Testis (tissue), 2 donors: ENCODE measurements around the gene LSM7.

ENCODE experiments used
- POLR2A ChIP-seq: fragments of 450-650 bp; IDR thresholded peaks from one replicate; pipeline ENCODE4 v1.6.1; 2017; ENCODE audit warnings: antibody characterized with exemption, mild to moderate bottlenecking, moderate library complexity
- TF ChIP-seq, protein P1 (sequence below), 3 experiments: fragments of 450-650 bp in 2 of 3; fragments of 200-600 bp in 1 of 3; sonication (generic) in 1 of 3; IDR thresholded peaks; one replicate each; pipeline ENCODE4 v1.5.1; 2016 to 2019; ENCODE audit warnings: antibody characterized with exemption in 3 of 3, mild to moderate bottlenecking in 2 of 3, moderate library complexity in 1 of 3

DNA sequence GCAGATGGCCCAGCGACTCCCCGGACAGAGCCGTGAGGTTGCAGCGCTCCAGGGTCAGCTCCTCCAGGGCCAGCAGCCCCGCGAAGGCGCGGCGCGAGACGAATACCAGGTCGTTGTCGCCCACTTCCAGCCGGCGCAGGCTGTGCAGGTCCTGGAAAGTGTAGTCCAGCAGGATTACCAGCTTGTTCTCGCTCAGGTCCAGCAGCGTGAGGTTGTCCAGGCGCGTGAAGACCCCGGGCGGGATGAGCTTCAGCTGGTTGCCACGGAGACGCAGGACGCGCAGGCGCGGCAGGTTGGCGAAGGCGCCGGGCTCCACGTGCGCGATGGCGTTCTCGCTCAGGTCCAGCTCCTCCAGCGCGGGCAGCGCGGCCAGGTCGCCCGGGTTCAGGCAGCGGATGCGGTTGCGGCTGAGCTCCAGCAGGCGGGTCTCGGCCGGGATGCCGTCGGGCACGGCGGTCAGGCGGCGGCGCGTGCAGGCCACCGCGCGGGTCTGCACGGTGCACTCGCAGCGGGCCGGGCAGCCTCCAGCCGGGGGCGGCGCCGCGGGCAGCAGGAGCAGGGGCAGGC is 37.1 kb downstream of the LSM7 start:
- TF ChIP-seq, protein P1, sequence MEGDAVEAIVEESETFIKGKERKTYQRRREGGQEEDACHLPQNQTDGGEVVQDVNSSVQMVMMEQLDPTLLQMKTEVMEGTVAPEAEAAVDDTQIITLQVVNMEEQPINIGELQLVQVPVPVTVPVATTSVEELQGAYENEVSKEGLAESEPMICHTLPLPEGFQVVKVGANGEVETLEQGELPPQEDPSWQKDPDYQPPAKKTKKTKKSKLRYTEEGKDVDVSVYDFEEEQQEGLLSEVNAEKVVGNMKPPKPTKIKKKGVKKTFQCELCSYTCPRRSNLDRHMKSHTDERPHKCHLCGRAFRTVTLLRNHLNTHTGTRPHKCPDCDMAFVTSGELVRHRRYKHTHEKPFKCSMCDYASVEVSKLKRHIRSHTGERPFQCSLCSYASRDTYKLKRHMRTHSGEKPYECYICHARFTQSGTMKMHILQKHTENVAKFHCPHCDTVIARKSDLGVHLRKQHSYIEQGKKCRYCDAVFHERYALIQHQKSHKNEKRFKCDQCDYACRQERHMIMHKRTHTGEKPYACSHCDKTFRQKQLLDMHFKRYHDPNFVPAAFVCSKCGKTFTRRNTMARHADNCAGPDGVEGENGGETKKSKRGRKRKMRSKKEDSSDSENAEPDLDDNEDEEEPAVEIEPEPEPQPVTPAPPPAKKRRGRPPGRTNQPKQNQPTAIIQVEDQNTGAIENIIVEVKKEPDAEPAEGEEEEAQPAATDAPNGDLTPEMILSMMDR (IDR thresholded peaks at IDR 0.05): no peak
- no peak for TF ChIP-seq POLR2A
